DOHH2 (cell line): ENCODE data around the gene ZNF285.

Experiments
- H3F3A ChIP-seq: fragments of 200-600 bp; sonication (generic), shearing (Covaris generic); 2 replicates; pipeline ENCODE4 v1.6.0; 2016; ENCODE audit warnings: antibody characterized with exemption, mild to moderate bottlenecking; ENCODE audit not compliant: control insufficient read depth, insufficient read depth
- H3K27ac ChIP-seq: fragments of 200-600 bp; sonication (generic); 2 replicates; pipeline ENCODE4 v1.5.1; 2014; ENCODE audit warnings: low read depth, mild to moderate bottlenecking, low read length, moderate library complexity
- H3K27me3 ChIP-seq: fragments of 200-600 bp; sonication (generic); 2 replicates; pipeline ENCODE4 v1.6.1; 2014; ENCODE audit warnings: mild to moderate bottlenecking, low read length, mixed read lengths; ENCODE audit not compliant: control insufficient read depth
- H3K36me3 ChIP-seq: fragments of 200-600 bp; sonication (generic); 2 replicates; pipeline ENCODE4 v1.6.1; 2014; ENCODE audit warnings: mild to moderate bottlenecking, low read length, moderate library complexity, mixed read lengths; ENCODE audit not compliant: control insufficient read depth
- H3K4me1 ChIP-seq: fragments of 200-600 bp; sonication (generic); 2 replicates; pipeline ENCODE4 v1.6.1; 2014; ENCODE audit warnings: mild to moderate bottlenecking, low read length, mixed read lengths; ENCODE audit not compliant: control insufficient read depth
- H3K4me2 ChIP-seq: fragments of 200-600 bp; sonication (generic); 2 replicates; pipeline ENCODE4 v1.6.0; 2014; ENCODE audit warnings: mild to moderate bottlenecking, low read length, moderate library complexity
- H3K4me3 ChIP-seq: fragments of 200-600 bp; sonication (generic); 2 replicates; pipeline ENCODE4 v1.5.1; 2014; ENCODE audit warnings: mild to moderate bottlenecking, low read length, mixed read lengths
- H3K79me2 ChIP-seq: fragments of 200-600 bp; sonication (generic); 2 replicates; pipeline ENCODE4 v1.6.1; 2014; ENCODE audit warnings: mild to moderate bottlenecking, low read length, mixed read lengths; ENCODE audit not compliant: control insufficient read depth
- H3K9me2 ChIP-seq: fragments of 200-600 bp; sonication (generic); replicated peaks from 2 replicates; pipeline ENCODE4 v1.6.1; 2014; ENCODE audit warnings: mild to moderate bottlenecking, low read length, mixed read lengths; ENCODE audit not compliant: control insufficient read depth
- H3K9me3 ChIP-seq: fragments of 200-600 bp; sonication (generic); 2 replicates; pipeline ENCODE4 v1.6.1; 2014; ENCODE audit warnings: antibody characterized with exemption, low read length, mixed read lengths; ENCODE audit not compliant: control insufficient read depth, insufficient read depth
- H4K20me1 ChIP-seq: fragments of 200-600 bp; sonication (generic); 2 replicates; pipeline ENCODE4 v1.6.0; 2014; ENCODE audit warnings: low read depth, mild to moderate bottlenecking, antibody characterized with exemption, low read length, moderate library complexity; ENCODE audit not compliant: control insufficient read depth, insufficient read depth
- CTCF ChIP-seq: fragments of 200-600 bp; sonication (generic); IDR thresholded peaks from one replicate; pipeline ENCODE4 v1.5.1; 2014; ENCODE audit warnings: antibody characterized with exemption, mild to moderate bottlenecking, low read depth, low read length; ENCODE audit not compliant: poor library complexity, severe bottlenecking
- EZH2phosphoT487 ChIP-seq: fragments of 200-600 bp; sonication (generic); IDR thresholded peaks from 2 replicates; pipeline ENCODE4 v1.6.1; 2017; ENCODE audit warnings: borderline replicate concordance, mild to moderate bottlenecking, antibody characterized with exemption, low read length, moderate library complexity, mixed read lengths

Gene ZNF285

GRCh38 chr19:44374789-44375188 lies 26.6 kb downstream of the ZNF285 start:
- no peak for TF ChIP-seq CTCF
- no peak for TF ChIP-seq EZH2phosphoT487
- no peak overlapping the region for H3K27ac ChIP-seq
- no peak overlapping the region for H3K4me3 ChIP-seq
- no peaks in the 10 kb centered on the region for H3K9me2 ChIP-seq
- no peaks in the 10 kb centered on the region for H3F3A ChIP-seq
- no peaks in the 10 kb centered on the region for H3K36me3 ChIP-seq
- no peaks in the 10 kb centered on the region for H4K20me1 ChIP-seq
- no peaks in the 10 kb centered on the region for H3K9me3 ChIP-seq
- no peaks in the 10 kb centered on the region for H3K27me3 ChIP-seq
- H3K4me1 ChIP-seq = no peaks in the 10 kb centered on the region
- H3K4me2 ChIP-seq = no peak overlapping the region
- H3K79me2 ChIP-seq = no peaks in the 10 kb centered on the region

- H3F3A ChIP-seq = no peaks in the 10 kb centered on the region
- no peaks in the 10 kb centered on the region; the same call in 1 of the 2 replicates for H3K9me3 ChIP-seq
- no peaks in the 10 kb centered on the region for H3K27me3 ChIP-seq
- no peak overlapping the region for H3K27ac ChIP-seq
- no peaks in the 10 kb centered on the region for H3K79me2 ChIP-seq
- no peak overlapping the region for H3K4me2 ChIP-seq
- TF ChIP-seq EZH2phosphoT487 (no peak), CTCF (no peak)
- H4K20me1 ChIP-seq = no peaks in the 10 kb centered on the region
- H3K9me2 ChIP-seq = no peaks in the 10 kb centered on the region
- no peak overlapping the region for H3K4me3 ChIP-seq
- no peaks in the 10 kb centered on the region for H3K4me1 ChIP-seq
- no peaks in the 10 kb centered on the region for H3K36me3 ChIP-seq
These were observed 29.5 kb downstream of the ZNF285 start for GRCh38 chr19:44371815-44372480.

- no peak overlapping the region for H3K4me3 ChIP-seq
- H3K4me1 ChIP-seq = no peaks in the 10 kb centered on the region
- no peaks in the 10 kb centered on the region for H4K20me1 ChIP-seq
- H3K9me2 ChIP-seq = no peaks in the 10 kb centered on the region
- no peak overlapping the region for H3K4me2 ChIP-seq
- no peaks in the 10 kb centered on the region for H3K79me2 ChIP-seq
- H3F3A ChIP-seq = no peaks in the 10 kb centered on the region
- H3K27me3 ChIP-seq = no peaks in the 10 kb centered on the region
- no peaks in the 10 kb centered on the region; the same call in 1 of the 2 replicates for H3K9me3 ChIP-seq
- no peaks in the 10 kb centered on the region for H3K36me3 ChIP-seq
- H3K27ac ChIP-seq = no peak overlapping the region
- no peak for TF ChIP-seq EZH2phosphoT487
- TF ChIP-seq CTCF = no peak
These were observed 34.4 kb downstream of the ZNF285 start for GRCh38 chr19:44367024-44367423.
